GM18907 (cell line): ENCODE measurements around the gene EHD3.

Source experiments
- ATAC-seq: cut with Tn5 transposase; IDR thresholded peaks from one replicate; pipeline ENCODE4 v1.9.1; 2021; ENCODE audit warnings: mild to moderate bottlenecking, moderate library complexity; ENCODE audit not compliant: unreplicated experiment

EHD3 gene

GRCh38 chr2:31234683-31235503 is 941 bp downstream of the EHD3 start:
- ATAC-seq: no peak

- no peak for ATAC-seq
These were observed 1.6 kb downstream of the EHD3 start for GRCh38 chr2:31235504-31235902.

- no peak for ATAC-seq
These were observed 2.7 kb downstream of the EHD3 start for GRCh38 chr2:31236433-31237205.

GRCh38 chr2:31237348-31238017 is 3.5 kb downstream of the EHD3 start:
- ATAC-seq: no peak

- ATAC-seq: no peak
These were observed 4.4 kb downstream of the EHD3 start for GRCh38 chr2:31238126-31238905.

GRCh38 chr2:31238906-31239592 is 5.1 kb downstream of the EHD3 start:
- ATAC-seq: no peak

- no peak for ATAC-seq
These were observed 5.7 kb downstream of the EHD3 start for GRCh38 chr2:31239593-31240177.

- no peak for ATAC-seq
These were observed 6.7 kb downstream of the EHD3 start for GRCh38 chr2:31240381-31241365.

- ATAC-seq: no peak
These were observed 7.8 kb downstream of the EHD3 start for GRCh38 chr2:31241625-31242270.

- no peak for ATAC-seq
These were observed 9.1 kb downstream of the EHD3 start for GRCh38 chr2:31243053-31243452.

- ATAC-seq: no peak
These were observed 10.1 kb downstream of the EHD3 start for GRCh38 chr2:31244101-31244500.

GRCh38 chr2:31246184-31246852 is 12.4 kb downstream of the EHD3 start:
- no peak for ATAC-seq

- no peak for ATAC-seq
These were observed 13.8 kb downstream of the EHD3 start for GRCh38 chr2:31247711-31248110.

- no peak for ATAC-seq
These were observed 14.2 kb downstream of the EHD3 start for GRCh38 chr2:31248139-31248538.

- ATAC-seq: no peak
These were observed 15.2 kb downstream of the EHD3 start for GRCh38 chr2:31249009-31249690.

- no peak for ATAC-seq
These were observed 17.1 kb downstream of the EHD3 start for GRCh38 chr2:31251018-31251417.

- ATAC-seq: no peak
These were observed 17.9 kb downstream of the EHD3 start for GRCh38 chr2:31251851-31252250.
